Stimulated activated CD8-positive, alpha-beta memory T cell treated with anti-CD3 and anti-CD28 coated beads, Interleukin-4, amount 100 ng/mL, for 4 hours (primary cell): Measurements from ENCODE around the gene MAP4K4.

Experiments used
- DNase-seq, 2 donors: peaks; one replicate each; pipeline ENCODE4 v3.0.0-alpha.2; 2020; ENCODE audit warnings: low read depth in 2 of 2, low spot score in 1 of 2

MAP4K4 gene

GRCh38 chr2:101788995-101789970 is 91.8 kb downstream of the MAP4K4 start:
- DNase-seq: no peak

DNA sequence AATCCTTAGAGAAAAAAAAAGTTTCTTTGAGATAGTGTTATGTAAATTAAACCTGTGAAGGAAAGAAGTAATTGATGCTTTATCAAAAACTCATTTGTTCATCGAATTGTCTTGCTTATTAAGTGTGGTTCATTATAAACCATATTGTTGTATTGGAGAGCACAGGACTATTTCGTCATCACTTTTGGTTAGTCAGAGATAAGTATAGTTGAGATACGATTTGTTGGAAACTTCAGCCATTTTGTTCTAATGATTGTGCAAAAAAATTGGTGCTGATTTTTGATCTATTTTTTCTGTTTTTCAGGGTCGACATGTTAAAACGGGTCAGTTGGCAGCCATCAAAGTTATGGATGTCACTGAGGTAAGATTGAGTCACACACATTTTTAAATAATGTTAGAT is 92.9 kb downstream of the MAP4K4 start:
- DNase-seq: no peak

GRCh38 chr2:101790857-101791256 is 93.3 kb downstream of the MAP4K4 start:
- no peak for DNase-seq

DNA sequence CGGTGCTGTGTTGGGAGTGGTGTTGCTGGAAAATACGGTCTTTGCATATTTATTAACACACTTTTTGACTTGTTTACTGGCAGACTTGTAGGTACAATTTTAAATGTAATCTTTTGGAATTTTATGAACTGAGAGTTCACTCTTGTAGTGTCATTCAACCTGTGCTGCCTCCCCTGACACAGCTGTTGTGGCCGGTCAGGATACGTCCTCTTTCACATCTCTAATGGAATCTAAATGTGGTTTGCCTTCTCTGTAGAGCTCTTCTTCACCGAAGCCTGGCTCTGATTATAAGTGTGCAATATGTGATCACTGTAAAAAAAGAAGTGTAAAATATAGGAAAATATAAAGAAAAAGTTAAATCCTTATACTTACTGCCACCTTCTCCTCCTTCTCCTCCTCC is 94.7 kb downstream of the MAP4K4 start:
- DNase-seq: no peak

DNA sequence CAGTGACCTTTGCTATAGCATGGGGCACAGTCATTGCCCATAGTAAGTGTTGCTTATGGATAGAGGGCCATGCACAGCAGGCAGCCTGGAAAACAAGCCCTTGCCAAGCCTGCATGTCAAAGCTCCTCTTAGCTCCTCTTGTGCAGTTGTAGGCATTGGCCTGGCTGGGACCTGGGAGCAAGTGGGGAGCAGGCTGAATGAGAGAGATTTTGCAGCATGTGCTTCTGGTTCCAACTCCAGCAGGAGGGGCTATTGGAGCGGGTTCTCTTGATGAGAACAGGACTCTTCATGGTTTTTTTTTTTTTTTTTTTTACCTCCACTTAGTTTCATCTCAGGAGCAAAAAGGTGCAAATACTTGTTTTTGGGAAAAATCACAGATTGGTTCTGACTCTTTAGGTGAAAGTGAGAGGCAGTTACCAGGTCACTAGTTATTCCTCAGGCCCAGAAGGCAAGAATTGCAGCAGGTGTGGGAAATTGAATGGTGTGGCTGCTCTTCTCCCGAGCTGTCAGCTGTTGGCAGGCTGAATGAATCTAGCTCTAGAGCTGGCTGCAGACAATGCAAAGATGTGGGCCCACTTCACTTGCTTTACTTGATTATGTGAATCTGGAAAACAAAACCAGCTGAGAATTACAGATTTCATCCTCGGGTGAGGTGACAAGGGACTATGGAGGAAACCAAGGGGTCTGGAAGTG is 95.9 kb downstream of the MAP4K4 start:
- DNase-seq: no peak

- no peak for DNase-seq
Observed at GRCh38 chr2:101794141-101794540, 96.6 kb downstream of the MAP4K4 start.

GRCh38 chr2:101795033-101795432 is 97.5 kb downstream of the MAP4K4 start:
- DNase-seq: no peak

GRCh38 chr2:101796825-101797600 is 99.5 kb downstream of the MAP4K4 start:
- no peak for DNase-seq

DNA sequence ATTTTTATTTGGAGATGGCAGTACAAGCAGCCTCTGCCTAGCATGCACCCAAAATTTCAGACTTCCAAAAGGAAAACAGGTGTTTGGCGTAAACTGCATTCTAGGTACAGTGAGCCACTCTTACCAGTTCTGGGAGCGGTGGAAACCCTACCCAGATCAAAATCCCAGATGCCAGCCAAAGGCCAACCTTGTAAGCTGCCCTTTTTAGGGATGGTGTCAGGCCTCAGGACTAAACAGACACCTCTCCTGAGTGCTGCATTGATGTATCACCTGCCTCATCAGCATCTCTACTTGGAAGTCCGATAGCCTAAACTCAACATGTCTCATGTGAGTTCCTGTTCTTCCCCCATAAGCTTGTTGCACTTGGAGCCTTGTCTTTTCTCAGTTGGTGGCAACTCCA is 104.0 kb downstream of the MAP4K4 start:
- no peak for DNase-seq

- no peak for DNase-seq
Observed at GRCh38 chr2:101802329-101802728, 104.8 kb downstream of the MAP4K4 start.

GRCh38 chr2:101803128-101803527 is 105.6 kb downstream of the MAP4K4 start:
- no peak for DNase-seq

- no peak for DNase-seq
Observed at GRCh38 chr2:101803945-101804696, 106.6 kb downstream of the MAP4K4 start.

DNA sequence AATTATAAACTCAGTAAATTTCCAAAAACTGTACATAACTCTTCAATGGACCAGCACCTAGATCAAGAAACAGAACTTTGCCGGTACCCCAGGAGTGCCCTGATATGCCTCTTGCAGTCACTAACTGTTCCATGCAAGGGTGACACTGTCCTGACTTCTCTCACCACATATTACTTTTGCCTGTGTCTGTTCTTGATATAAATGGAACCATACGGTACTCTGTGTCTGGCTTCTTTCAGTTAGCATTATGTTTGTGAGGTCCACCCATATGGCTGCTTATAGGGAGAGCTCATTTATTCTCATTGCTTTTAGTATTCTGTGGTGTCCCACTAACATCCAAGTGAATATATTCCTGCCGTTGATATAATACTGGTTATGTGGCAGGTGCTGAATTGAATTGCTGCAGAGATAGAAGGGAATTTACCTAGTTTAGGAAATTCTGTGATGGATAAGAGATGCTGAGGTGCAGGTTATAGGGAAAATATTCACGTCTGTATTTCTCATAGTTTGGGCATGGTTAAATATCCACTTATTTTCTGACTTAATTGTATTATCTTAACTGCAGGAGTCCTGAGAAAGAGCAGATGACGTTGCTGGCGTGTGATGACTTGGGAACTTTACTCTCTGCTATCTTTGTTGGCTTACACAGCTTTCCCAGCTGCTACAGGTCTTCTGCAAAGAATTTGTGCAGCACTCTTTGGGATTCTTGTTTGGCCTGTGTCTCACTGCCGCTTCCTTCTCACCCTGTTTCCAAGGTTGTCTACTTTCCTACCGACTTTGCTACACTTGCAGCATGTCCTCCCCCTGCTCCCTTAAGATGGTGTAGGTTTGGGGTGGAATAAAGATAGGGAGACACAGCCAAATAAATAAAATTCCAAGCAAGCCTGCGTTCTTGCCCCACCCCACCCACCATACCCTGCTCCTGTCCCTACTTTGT is 107.9 kb downstream of the MAP4K4 start:
- DNase-seq: no peak

GRCh38 chr2:101806123-101806522 is 108.6 kb downstream of the MAP4K4 start:
- DNase-seq: peak in 1 of 2 donors; percentile 11

- no peak for DNase-seq
Observed at GRCh38 chr2:101806701-101807100, 109.2 kb downstream of the MAP4K4 start.

DNA sequence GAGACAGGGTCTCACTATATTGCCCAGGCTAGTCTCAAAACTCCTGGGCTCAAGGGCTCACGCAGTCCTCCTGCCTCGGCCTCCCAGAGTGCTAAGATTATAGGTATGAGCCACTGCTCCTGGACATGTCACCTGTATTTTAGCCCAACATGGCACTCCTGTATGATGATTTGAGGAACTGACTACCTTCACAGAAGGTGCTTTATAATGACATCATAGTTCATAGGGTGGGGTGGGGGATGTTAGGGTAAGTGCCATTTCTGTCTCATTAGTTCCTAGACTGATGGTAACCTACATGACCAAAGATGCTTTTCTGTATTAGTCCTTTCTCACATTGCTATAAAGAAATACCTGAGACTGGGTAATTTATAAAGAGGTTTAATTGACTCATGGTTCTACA is 109.7 kb downstream of the MAP4K4 start:
- no peak for DNase-seq

DNA sequence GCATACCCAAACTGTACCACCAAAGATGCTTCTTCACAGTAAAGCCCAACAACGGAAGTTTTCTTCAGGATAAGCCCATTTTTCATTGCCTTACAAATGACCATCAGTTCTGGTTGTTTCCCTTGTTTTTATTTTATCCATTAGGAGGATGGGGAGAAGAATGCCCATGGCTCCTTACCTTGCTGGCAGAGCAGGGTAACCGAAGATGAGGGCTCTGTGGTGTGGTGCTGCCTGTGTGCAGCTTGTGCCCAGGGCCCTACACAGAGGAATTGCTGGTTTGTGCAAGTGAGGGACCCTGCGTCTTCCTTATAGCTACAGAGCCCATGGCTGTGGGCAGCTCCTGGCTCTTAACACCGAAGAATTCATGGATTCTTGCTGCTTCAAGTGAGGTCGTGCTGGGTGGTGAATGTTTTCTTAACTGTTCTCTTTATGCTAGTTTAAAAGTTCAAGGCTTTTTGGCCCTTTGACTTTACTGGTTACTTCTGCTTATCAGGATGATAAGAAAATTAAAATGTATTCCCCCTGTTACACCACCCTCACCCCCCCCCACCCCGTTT is 110.6 kb downstream of the MAP4K4 start:
- DNase-seq: no peak

- no peak for DNase-seq
Observed at GRCh38 chr2:101809698-101810097, 112.2 kb downstream of the MAP4K4 start.

DNA sequence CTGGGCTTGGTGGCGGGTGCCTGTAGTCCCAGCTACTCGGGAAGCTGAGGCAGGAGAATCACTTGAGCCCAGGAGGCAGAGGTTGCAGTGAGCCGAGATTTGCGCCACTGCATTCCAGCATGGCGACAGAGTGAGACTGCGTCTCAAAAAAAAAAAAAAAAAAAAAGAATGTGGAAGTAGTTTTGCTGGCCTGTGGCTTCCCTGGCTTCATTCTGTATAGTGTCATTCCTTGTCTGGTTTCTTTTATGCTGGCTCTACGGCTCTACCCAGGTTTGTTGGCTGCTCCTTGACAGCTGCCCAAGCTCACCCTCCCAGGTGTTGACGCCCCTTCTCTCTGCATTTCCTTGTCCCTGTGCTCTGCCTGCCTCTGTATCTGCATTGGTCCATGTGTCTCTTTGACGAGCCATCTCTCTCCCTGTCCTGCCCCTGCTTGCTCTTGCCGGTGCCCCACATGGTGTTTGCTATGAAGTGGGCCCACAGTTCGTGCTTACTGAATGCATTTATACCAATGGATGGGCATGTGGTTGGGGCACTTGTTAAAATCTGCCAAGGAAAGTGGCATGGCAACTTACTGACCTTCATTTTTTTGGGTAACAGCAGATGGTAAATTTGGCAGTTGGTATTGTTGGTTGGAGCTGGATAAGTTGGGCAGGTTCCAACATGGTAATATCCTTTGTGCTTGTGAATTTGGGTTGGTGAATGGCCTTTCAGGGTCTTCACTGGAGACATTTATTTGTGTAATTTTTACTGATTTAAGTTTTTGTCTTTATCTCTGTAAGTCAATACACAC is 113.9 kb downstream of the MAP4K4 start:
- no peak for DNase-seq
